Cardiac fibroblast (primary cell): Measurements from ENCODE around the gene TJP1.
A peak's percentile ranks its signal among the peaks of the same experiment; 100 is the strongest.

Experiments
- DNase-seq, 2 donors: peaks; one replicate each; pipeline versions ENCODE4 v3.0.0 to v3.0.0-alpha.2; 2010; ENCODE audit warnings: low read depth in 2 of 2
- H3K4me3 ChIP-seq, 2 donors: replicated peaks in 1 of 2; 1 replicate in 1 of 2; 2 replicates in 1 of 2; pipeline ENCODE4 v1.5.1; 2011; ENCODE audit warnings: low read depth in 2 of 2, low read length in 2 of 2, mild to moderate bottlenecking in 2 of 2, moderate library complexity in 1 of 2
- CTCF ChIP-seq: IDR thresholded peaks from one replicate; pipeline ENCODE4 v1.5.1; 2011; ENCODE audit warnings: low read depth, mild to moderate bottlenecking, low read length, inconsistent platforms

Gene TJP1

GRCh38 chr15:29826908-29827820, 4.9 kb upstream of the TJP1 start:
- TF ChIP-seq CTCF: no peak
- DNase-seq: no peak

GRCh38 chr15:29825227-29825626, 3.0 kb upstream of the TJP1 start:
- no peak for TF ChIP-seq CTCF
- H3K4me3 ChIP-seq: no peak overlapping the region
- DNase-seq: peak in 1 of 2 donors; percentile 43

More at GRCh38 chr15:29826908-29827820, 4.9 kb upstream of the TJP1 start:
- H3K4me3 ChIP-seq: no peak overlapping the region

- TF ChIP-seq CTCF: no peak
- peak overlapping the region; percentile 65 to 91 for H3K4me3 ChIP-seq
Measured at GRCh38 chr15:29822684-29823459, 604 bp upstream of the TJP1 start.

GRCh38 chr15:29821416-29822099, 710 bp downstream of the TJP1 start:
- TF ChIP-seq CTCF: peak; percentile 36
- peak overlapping the region; percentile 77 to 91 for H3K4me3 ChIP-seq
- peak; percentile 78 to 83 for DNase-seq

More at GRCh38 chr15:29822684-29823459, 604 bp upstream of the TJP1 start:
- peak; percentile 77 to 89 for DNase-seq

- peak in 1 of 2 donors; percentile 22 for DNase-seq
- no peak for TF ChIP-seq CTCF
- peak overlapping the region; percentile 77 to 91 for H3K4me3 ChIP-seq
Measured at GRCh38 chr15:29820394-29821154, 1.7 kb downstream of the TJP1 start.

GRCh38 chr15:29819979-29820378, 2.3 kb downstream of the TJP1 start:
- H3K4me3 ChIP-seq: peak overlapping the region; percentile 77 to 91
- no peak for DNase-seq
- TF ChIP-seq CTCF: no peak
